Endothelial cell of umbilical vein (primary cell): ENCODE measurements around the gene ACTL7A. TPM values are rescaled to one million over a fixed set of nuclear protein-coding genes. Genes with fewer than 3 reads are reported as not detected.

ENCODE experiments used
- BruUV-seq: library from RNA; stranded (reverse); fragments of 400-500 nt; replicated peaks from 2 replicates; lab custom pipeline; 2021; lab: Mats Ljungman, UMichigan
- CTCF ChIA-PET: fragments of 300-600, 350-600 bp; sonication (Branson Sonifier 250); formaldehyde crosslinking; loops from one replicate; lab custom pipeline; 2021; ENCODE audit warnings: antibody characterized with exemption, inconsistent platforms; lab: Charles Lee
- POLR2A ChIA-PET: fragments of 300-600, 350-600 bp; sonication (Branson Sonifier 250); formaldehyde crosslinking; loops from one replicate; lab custom pipeline; 2021; ENCODE audit warnings: antibody characterized with exemption, inconsistent platforms; lab: Charles Lee
- DNase-seq: peaks from one replicate; pipeline ENCODE4 v3.0.0-alpha.2; 2011; ENCODE audit warnings: low read depth, low spot score
- FAIRE-seq: peaks from 2 replicates; lab custom pipeline; 2011; peaks lifted over from hg19 to GRCh38; lab: Jason Lieb, UNC
- H2AFZ ChIP-seq: 2 replicates; pipeline ENCODE4 v1.6.0; 2012; ENCODE audit warnings: low read depth, low read length, control low read depth, inconsistent platforms
- H3K27ac ChIP-seq: 2 replicates; pipeline ENCODE4 v1.5.1; 2011; ENCODE audit warnings: low read depth, mild to moderate bottlenecking, control low read depth, low read length, moderate library complexity; ENCODE audit not compliant: insufficient read depth
- H3K27me3 ChIP-seq, 2 experiments: 2 replicates each; pipeline versions ENCODE4 v1.6.0 to v1.6.1; 2011; ENCODE audit warnings: low read length in 2 of 2, mixed read lengths in 1 of 2; ENCODE audit not compliant: control insufficient read depth in 2 of 2, insufficient read depth in 2 of 2
- H3K36me3 ChIP-seq, 2 experiments: 2 replicates in 1 of 2; 3 replicates in 1 of 2; pipeline ENCODE4 v1.5.1; 2011; ENCODE audit warnings: low read length in 2 of 2, mild to moderate bottlenecking in 1 of 2, moderate library complexity in 1 of 2; ENCODE audit not compliant: control insufficient read depth in 2 of 2, insufficient read depth in 2 of 2; ENCODE audit errors: extremely low read depth in 1 of 2
- H3K4me1 ChIP-seq: 3 replicates; pipeline ENCODE4 v1.5.1; 2011; ENCODE audit warnings: mild to moderate bottlenecking, low read length; ENCODE audit not compliant: control insufficient read depth, insufficient read depth; ENCODE audit errors: extremely low read depth
- H3K4me2 ChIP-seq: 2 replicates; pipeline ENCODE4 v1.6.1; 2011; ENCODE audit warnings: low read length, control low read depth, mixed read lengths; ENCODE audit not compliant: insufficient read depth
- H3K4me3 ChIP-seq, 3 experiments: fragments of 200-600 bp in 1 of 3; sonication (generic), shearing (Covaris generic) in 1 of 3; replicated peaks in 1 of 3; 2 replicates each; pipeline ENCODE4 v1.5.1; 2011 to 2016; ENCODE audit warnings: control low read depth in 3 of 3, low read length in 3 of 3, mild to moderate bottlenecking in 2 of 3, inconsistent platforms in 1 of 3, low read depth in 1 of 3, moderate library complexity in 1 of 3; ENCODE audit not compliant: insufficient read depth in 1 of 3
- H3K79me2 ChIP-seq: 2 replicates; pipeline ENCODE4 v1.6.0; 2012; ENCODE audit warnings: low read length, inconsistent platforms; ENCODE audit not compliant: control insufficient read depth, insufficient read depth
- H3K9ac ChIP-seq: replicated peaks from 2 replicates; pipeline ENCODE3; 2011; ENCODE audit warnings: low read length, control low read depth; ENCODE audit not compliant: insufficient read depth; ENCODE audit errors: extremely low read depth
- H3K9me1 ChIP-seq: replicated peaks from 3 replicates; pipeline ENCODE4 v1.6.0; 2011; ENCODE audit warnings: mild to moderate bottlenecking, low read length; ENCODE audit not compliant: control insufficient read depth, insufficient read depth; ENCODE audit errors: extremely low read depth
- H3K9me3 ChIP-seq: replicated peaks from 2 replicates; pipeline ENCODE4 v1.5.1; 2012; ENCODE audit warnings: low read length, inconsistent platforms; ENCODE audit not compliant: control insufficient read depth, insufficient read depth
- H4K20me1 ChIP-seq: replicated peaks from 2 replicates; pipeline ENCODE3; 2011; ENCODE audit warnings: mild to moderate bottlenecking, low read length; ENCODE audit not compliant: control insufficient read depth, insufficient read depth; ENCODE audit errors: extremely low read depth
- EZH2 ChIP-seq: IDR thresholded peaks from 2 replicates; pipeline ENCODE4 v1.6.1; 2012; ENCODE audit warnings: borderline replicate concordance, low read depth, mild to moderate bottlenecking, moderate library complexity, low read length, inconsistent platforms; ENCODE audit not compliant: severe bottlenecking
- FOS ChIP-seq: IDR thresholded peaks from 2 replicates; pipeline ENCODE4 v1.6.1; 2011; ENCODE audit warnings: mild to moderate bottlenecking, low read length, moderate library complexity, borderline replicate concordance; ENCODE audit not compliant: insufficient read depth
- GATA2 ChIP-seq: IDR thresholded peaks from 2 replicates; pipeline ENCODE4 v1.7.0; 2011; ENCODE audit warnings: low read depth, mild to moderate bottlenecking, moderate library complexity, mixed read lengths, low read length; ENCODE audit not compliant: insufficient read length, insufficient read depth
- JUN ChIP-seq: IDR thresholded peaks from 2 replicates; pipeline ENCODE4 v1.6.1; 2011; ENCODE audit warnings: borderline replicate concordance, low read depth; ENCODE audit not compliant: insufficient read length, insufficient read depth
- MYC ChIP-seq: IDR thresholded peaks from one replicate; pipeline ENCODE4 v1.6.1; 2011; ENCODE audit warnings: mild to moderate bottlenecking, low read depth, low read length
- POLR2A ChIP-seq: IDR thresholded peaks from 2 replicates; pipeline ENCODE4 v1.6.1; 2012; ENCODE audit warnings: low read depth, mild to moderate bottlenecking, control low read depth, low read length
- POLR2AphosphoS5 ChIP-seq: IDR thresholded peaks from 2 replicates; pipeline ENCODE4 v1.6.1; 2012; ENCODE audit warnings: low read depth, mild to moderate bottlenecking, control low read depth, low read length, moderate library complexity; ENCODE audit not compliant: insufficient read depth
- dilution Hi-C: fragments of 300-500 bp; cut with MboI; formaldehyde crosslinking; loops from one replicate; pipeline ENCODE4 v1.15.0; 2019; ENCODE audit warnings: low sequenced_read_pairs; ENCODE audit not compliant: extremely low pct_ligation_motif_present
- intact Hi-C: fragments of 100-400 bp; cut with micrococcal nuclease; formaldehyde crosslinking; loops from one replicate; pipeline ENCODE4 v1.10.0; 2022
- polyA plus RNA-seq, 4 experiments: library from polyadenylated mRNA; depleted of rRNA in 3 of 4; stranded (reverse) in 3 of 4; unstranded in 1 of 4; fragments of >200 nt; gene quantifications; 2 replicates each; pipeline versions ENCODE4 v1.2.1 to v1.2.3, GENCODE V29; 2011 to 2012; ENCODE audit warnings: missing spikeins in 1 of 4
- total RNA-seq: library from RNA; stranded (reverse); gene quantifications from 2 replicates; pipeline ENCODE4 v1.2.3, GENCODE V29; 2021
- TF ChIP-seq, protein P1 (sequence below), 2 donors: IDR thresholded peaks; 1 replicate in 1 of 2; 2 replicates in 1 of 2; pipeline ENCODE4 v1.5.1; 2011; ENCODE audit warnings: low read length in 2 of 2, mild to moderate bottlenecking in 2 of 2, moderate library complexity in 2 of 2, control low read depth in 1 of 2, inconsistent platforms in 1 of 2, low read depth in 1 of 2; ENCODE audit not compliant: insufficient read depth in 1 of 2; ENCODE audit errors: extremely low read depth in 1 of 2
- TF ChIP-seq, protein P2 (sequence below): IDR thresholded peaks from 2 replicates; pipeline ENCODE4 v1.6.1; 2011; ENCODE audit not compliant: insufficient read depth, insufficient read length

ACTL7A gene
- total and polyA plus RNA-seq, 2 donors (not counting 3 experiments of a cell fraction or from before 2014, with no cell fraction given) = not detected

DNA sequence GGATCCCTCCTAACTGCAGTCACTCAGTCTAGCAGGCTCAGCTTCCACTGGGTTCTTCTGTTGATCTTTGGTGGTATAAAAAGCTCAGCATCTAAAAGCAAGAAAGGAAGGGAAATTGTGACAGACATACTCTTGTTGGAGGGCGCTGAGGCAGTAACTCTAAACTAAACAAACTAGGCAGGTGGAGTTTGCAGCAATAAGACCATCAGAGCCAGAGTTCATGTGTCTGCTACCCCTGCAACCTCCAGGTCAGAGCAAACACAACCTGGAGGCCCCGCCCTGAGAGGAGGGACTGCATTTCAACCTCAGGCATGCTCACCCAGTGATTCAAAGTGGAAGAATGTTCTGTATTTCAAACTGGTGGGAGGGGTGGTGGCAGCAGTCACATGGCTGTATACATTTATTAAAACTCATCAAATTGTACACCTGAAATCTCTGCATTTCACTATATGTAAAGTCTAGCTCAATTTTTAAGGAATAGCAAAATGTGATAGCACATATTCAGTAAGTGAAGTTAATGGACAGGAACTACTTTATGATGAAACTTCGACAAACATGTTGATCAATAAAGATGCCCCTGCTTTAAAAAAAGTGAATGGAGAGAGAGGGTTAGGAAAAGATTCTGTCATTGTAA lies 7.1 kb downstream of the ACTL7A start:
- peak; percentile 37 for FAIRE-seq
- CTCF ChIA-PET = interaction anchor here (1.2 to 1.4 kb wide), 2 partner anchors 15 to 85 kb away, joined by 3 to 4 read pairs; no protein-coding TSS in a partner anchor
- no TSS peak for BruUV-seq

More for the DNA sequence above, 7.1 kb downstream of the ACTL7A start:
- Histone ChIP-seq H2AFZ (no peak overlapping the region), H3K4me1 (no peaks in the 10 kb centered on the region), H3K36me3 (peaks cover 0 to 12% of the 10 kb centered on the region in 2 experiments), H3K9me1 (no peaks in the 10 kb centered on the region), H3K4me3 (no peak overlapping the region), H3K9me3 (no peaks in the 10 kb centered on the region), H3K4me2 (no peak overlapping the region), H4K20me1 (no peaks in the 10 kb centered on the region), H3K27ac (no peak overlapping the region), H3K79me2 (no peaks in the 10 kb centered on the region), H3K27me3 (no peaks in the 10 kb centered on the region), H3K9ac (no peak overlapping the region)
- intact Hi-C loops = no loop called here
- dilution Hi-C loops = no loop called here
- no peak for DNase-seq
- no peak for TF ChIP-seq GATA2
- no peak for TF ChIP-seq JUN
- TF ChIP-seq POLR2A = no peak
- no peak for TF ChIP-seq EZH2
- no peak for TF ChIP-seq FOS
- TF ChIP-seq, protein P1, sequence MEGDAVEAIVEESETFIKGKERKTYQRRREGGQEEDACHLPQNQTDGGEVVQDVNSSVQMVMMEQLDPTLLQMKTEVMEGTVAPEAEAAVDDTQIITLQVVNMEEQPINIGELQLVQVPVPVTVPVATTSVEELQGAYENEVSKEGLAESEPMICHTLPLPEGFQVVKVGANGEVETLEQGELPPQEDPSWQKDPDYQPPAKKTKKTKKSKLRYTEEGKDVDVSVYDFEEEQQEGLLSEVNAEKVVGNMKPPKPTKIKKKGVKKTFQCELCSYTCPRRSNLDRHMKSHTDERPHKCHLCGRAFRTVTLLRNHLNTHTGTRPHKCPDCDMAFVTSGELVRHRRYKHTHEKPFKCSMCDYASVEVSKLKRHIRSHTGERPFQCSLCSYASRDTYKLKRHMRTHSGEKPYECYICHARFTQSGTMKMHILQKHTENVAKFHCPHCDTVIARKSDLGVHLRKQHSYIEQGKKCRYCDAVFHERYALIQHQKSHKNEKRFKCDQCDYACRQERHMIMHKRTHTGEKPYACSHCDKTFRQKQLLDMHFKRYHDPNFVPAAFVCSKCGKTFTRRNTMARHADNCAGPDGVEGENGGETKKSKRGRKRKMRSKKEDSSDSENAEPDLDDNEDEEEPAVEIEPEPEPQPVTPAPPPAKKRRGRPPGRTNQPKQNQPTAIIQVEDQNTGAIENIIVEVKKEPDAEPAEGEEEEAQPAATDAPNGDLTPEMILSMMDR (IDR thresholded peaks at IDR 0.05; ENCODE audit: extremely low read depth in 1 of 2, insufficient read depth in 1 of 2, low read depth in 1 of 2, low read length in 2 of 2) = no peak
- no peak for TF ChIP-seq POLR2AphosphoS5
- TF ChIP-seq MYC = no peak
- TF ChIP-seq, protein P2, sequence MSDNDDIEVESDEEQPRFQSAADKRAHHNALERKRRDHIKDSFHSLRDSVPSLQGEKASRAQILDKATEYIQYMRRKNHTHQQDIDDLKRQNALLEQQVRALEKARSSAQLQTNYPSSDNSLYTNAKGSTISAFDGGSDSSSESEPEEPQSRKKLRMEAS = no peak
- POLR2A ChIA-PET = no interaction called here
